HepG2 (cell line): Measurements from ENCODE around the gene SSH3. TPM values are rescaled to one million over a fixed set of nuclear protein-coding genes. Genes with fewer than 3 reads are reported as not detected.

Source experiments
- AHR ChIP-seq: IDR thresholded peaks from 2 replicates; pipeline ENCODE4 v1.6.1; 2018; ENCODE audit warnings: missing genetic modification reagents, missing compliant biosample characterization
- CTCF ChIP-seq: sonication (generic); formaldehyde crosslinking; IDR thresholded peaks from 2 replicates; pipeline ENCODE4 v1.5.0; 2020; ENCODE audit warnings: mild to moderate bottlenecking, missing genetic modification reagents, moderate library complexity
- DBP ChIP-seq: sonication (generic); formaldehyde crosslinking; IDR thresholded peaks from 2 replicates; pipeline ENCODE4 v1.4.0; 2020; ENCODE audit warnings: missing genetic modification reagents; ENCODE audit errors: not compliant biosample characterization
- FOXO1 ChIP-seq: sonication (generic); formaldehyde crosslinking; IDR thresholded peaks from 2 replicates; pipeline ENCODE4 v1.4.0; 2020; ENCODE audit warnings: missing genetic modification reagents
- HNF4G ChIP-seq, 2 experiments: sonication (generic) in 1 of 2; formaldehyde crosslinking in 1 of 2; IDR thresholded peaks; 2 replicates each; pipeline versions ENCODE4 v1.4.0 to v1.6.1; 2011 to 2020; ENCODE audit warnings: borderline replicate concordance in 2 of 2, low read depth in 2 of 2, mild to moderate bottlenecking in 2 of 2, low read length in 1 of 2, missing genetic modification reagents in 1 of 2, moderate library complexity in 1 of 2
- HOXA5 ChIP-seq: sonication (generic); formaldehyde crosslinking; IDR thresholded peaks from 2 replicates; pipeline ENCODE4 v1.4.0; 2020; ENCODE audit warnings: missing genetic modification reagents
- KDM5B ChIP-seq: sonication (generic); formaldehyde crosslinking; IDR thresholded peaks from 2 replicates; pipeline ENCODE4 v1.4.0; 2020; ENCODE audit warnings: missing genetic modification reagents, mild to moderate bottlenecking, borderline replicate concordance
- NFRKB ChIP-seq: fragments of 450-650 bp; IDR thresholded peaks from 2 replicates; pipeline ENCODE4 v1.6.1; 2017
- PLSCR1 ChIP-seq: sonication (generic); formaldehyde crosslinking; IDR thresholded peaks from 2 replicates; pipeline ENCODE4 v1.5.0; 2020; ENCODE audit warnings: missing genetic modification reagents, mild to moderate bottlenecking, borderline replicate concordance
- PREB ChIP-seq: sonication (generic); formaldehyde crosslinking; IDR thresholded peaks from 2 replicates; pipeline ENCODE4 v1.4.0; 2020; ENCODE audit warnings: missing genetic modification reagents
- SRSF9 ChIP-seq: fragments of 200-400 bp; formaldehyde crosslinking; IDR thresholded peaks from 2 replicates; pipeline ENCODE4 v1.6.1; 2018; ENCODE audit warnings: borderline replicate concordance, mild to moderate bottlenecking, low read depth, low read length; ENCODE audit not compliant: insufficient read depth, poor library complexity, severe bottlenecking
- TBL1XR1 ChIP-seq: fragments of 150-350 bp; IDR thresholded peaks from 2 replicates; pipeline ENCODE4 v1.6.1; 2014; ENCODE audit warnings: borderline replicate concordance, low read length; ENCODE audit not compliant: partially characterized antibody
- THAP9 ChIP-seq: sonication (generic); formaldehyde crosslinking; IDR thresholded peaks from 2 replicates; pipeline ENCODE4; 2020; ENCODE audit warnings: missing genetic modification reagents, mild to moderate bottlenecking, borderline replicate concordance
- XBP1 ChIP-seq: sonication (generic); formaldehyde crosslinking; IDR thresholded peaks from 2 replicates; pipeline ENCODE4 v1.5.0; 2020; ENCODE audit warnings: missing genetic modification reagents
- ZBTB8A ChIP-seq: sonication (generic); formaldehyde crosslinking; IDR thresholded peaks from 2 replicates; pipeline ENCODE4 v1.4.0; 2020; ENCODE audit warnings: mild to moderate bottlenecking, low read depth, missing genetic modification reagents, borderline replicate concordance
- ZNF275 ChIP-seq: sonication (generic); formaldehyde crosslinking; IDR thresholded peaks from 2 replicates; pipeline ENCODE4 v1.8.0; 2022; ENCODE audit warnings: missing genetic modification reagents, mild to moderate bottlenecking, inconsistent platforms, borderline replicate concordance
- ZNF343 ChIP-seq: sonication (generic); formaldehyde crosslinking; IDR thresholded peaks from 2 replicates; pipeline ENCODE4 v1.4.0; 2020; ENCODE audit warnings: mild to moderate bottlenecking, missing genetic modification reagents
- ZNF737 ChIP-seq: sonication (generic); formaldehyde crosslinking; IDR thresholded peaks from 2 replicates; pipeline ENCODE4 v1.5.0; 2020; ENCODE audit warnings: missing genetic modification reagents, mild to moderate bottlenecking, borderline replicate concordance
- ZNF790 ChIP-seq: sonication (generic); formaldehyde crosslinking; IDR thresholded peaks from 2 replicates; pipeline ENCODE4 v1.8.0; 2022; ENCODE audit warnings: missing genetic modification reagents, mild to moderate bottlenecking, borderline replicate concordance
- ZNF792 ChIP-seq: IDR thresholded peaks from 2 replicates; pipeline ENCODE4 v1.6.1; 2016
- polyA plus RNA-seq, 8 experiments: library from polyadenylated mRNA; depleted of rRNA in 3 of 8; stranded (reverse) in 7 of 8; unstranded in 1 of 8; fragments of >200 nt; fragmentation: Illumina TruSeq in 4 of 8; extraction: Trizol in 4 of 8; gene quantifications; 2 replicates each; pipeline versions ENCODE4 v1.2.1 to v1.2.3, GENCODE V29; 2011 to 2016; ENCODE audit warnings: low read depth in 4 of 8, missing spikeins in 1 of 8, mixed read lengths in 1 of 8; ENCODE audit not compliant: insufficient read depth in 1 of 8
- total RNA-seq, 5 experiments: library from RNA; depleted of rRNA; stranded (reverse); fragments of >200 nt; fragmentation: Illumina TruSeq; extraction: Trizol; gene quantifications; 2 replicates each; pipeline ENCODE4 v1.2.3, GENCODE V29; 2016; ENCODE audit warnings: low read depth in 1 of 5

The SSH3 gene
- total and polyA plus RNA-seq, 2 of the 13 experiments (the other 11 are each of a cell fraction or from before 2014, with no cell fraction given), result 12.4 to 18.8 TPM

GRCh38 chr11:67303835-67304411, 593 bp downstream of the SSH3 start (continued):
- TF ChIP-seq XBP1 (CRISPR knock-in tag) (no peak), TBL1XR1 (no peak), THAP9 (CRISPR knock-in tag) (peak; percentile 12; the same call in 1 of the 2 replicates), KDM5B (peak; percentile 42; the same call in 1 of the 2 replicates), AHR (CRISPR knock-in tag) (no peak), ZNF790 (CRISPR knock-in tag) (0 out of 2 replicates have a peak, but pooled peaks have one; percentile 5), FOXO1 (CRISPR knock-in tag) (no peak), ZBTB8A (CRISPR knock-in tag) (no peak), SRSF9 (no peak), ZNF343 (CRISPR knock-in tag) (no peak), PLSCR1 (no peak), CTCF (CRISPR knock-in tag) (0 out of 2 replicates have a peak, but pooled peaks have one; percentile 16), DBP (CRISPR knock-in tag) (no peak), ZNF275 (CRISPR knock-in tag) (0 out of 2 replicates have a peak, but pooled peaks have one; percentile 42), PREB (CRISPR knock-in tag) (no peak), HNF4G (IDR thresholded peaks at IDR 0.05; ENCODE audit: borderline replicate concordance, low read depth, low read length) (no peak), HNF4G (CRISPR knock-in tag; IDR thresholded peaks at IDR 0.05; ENCODE audit: borderline replicate concordance, low read depth) (no peak), NFRKB (no peak), HOXA5 (CRISPR knock-in tag) (no peak), ZNF737 (no peak), ZNF792 (CRISPR knock-in tag) (no peak)
